ENCODE measurements around the gene SLC9A1. TPM values are rescaled to one million over a fixed set of nuclear protein-coding genes. Genes with fewer than 3 reads are reported as not detected.
"Not testable (repeated sequence)": the region's sequence is repeated elsewhere in the genome, so short reads cannot be mapped to it uniquely, and the experiment has no call there.

SLC9A1 gene
- polyA plus RNA-seq, 4 donors: 22.3 to 34.0 (median 23.3) TPM

GRCh38 chr1:27135541-27136235 is 19.2 kb downstream of the SLC9A1 start:
- no peak for DNase-seq (ENCODE audit: low read depth in 4 of 4, low spot score in 2 of 4)

GRCh38 chr1:27133991-27134390 is 20.9 kb downstream of the SLC9A1 start:
- DNase-seq (ENCODE audit: low read depth in 4 of 4, low spot score in 2 of 4): no peak

GRCh38 chr1:27133158-27133557 is 21.8 kb downstream of the SLC9A1 start:
- DNase-seq (ENCODE audit: low read depth in 4 of 4, low spot score in 2 of 4): no peak

- no peak for DNase-seq (ENCODE audit: low read depth in 4 of 4, low spot score in 2 of 4)
Observed at GRCh38 chr1:27132624-27133023, 22.3 kb downstream of the SLC9A1 start.

- DNase-seq (ENCODE audit: low read depth in 4 of 4, low spot score in 2 of 4): no peak
Observed at GRCh38 chr1:27132147-27132546, 22.8 kb downstream of the SLC9A1 start.

GRCh38 chr1:27130798-27131197 is 24.1 kb downstream of the SLC9A1 start:
- no peak for DNase-seq (ENCODE audit: low read depth in 4 of 4, low spot score in 2 of 4)

- no peak for DNase-seq (ENCODE audit: low read depth in 4 of 4, low spot score in 2 of 4)
Observed at GRCh38 chr1:27129225-27129624, 25.7 kb downstream of the SLC9A1 start.

GRCh38 chr1:27127419-27127818 is 27.5 kb downstream of the SLC9A1 start:
- DNase-seq (ENCODE audit: low read depth in 4 of 4, low spot score in 2 of 4): no peak

GRCh38 chr1:27126391-27126790 is 28.5 kb downstream of the SLC9A1 start:
- DNase-seq (ENCODE audit: low read depth in 4 of 4, low spot score in 2 of 4): no peak

- DNase-seq (ENCODE audit: low read depth in 4 of 4, low spot score in 2 of 4): not testable (repeated sequence)
Observed at GRCh38 chr1:27125125-27125524, 29.8 kb downstream of the SLC9A1 start.

GRCh38 chr1:27124405-27124804 is 30.5 kb downstream of the SLC9A1 start:
- DNase-seq (ENCODE audit: low read depth in 4 of 4, low spot score in 2 of 4): no peak

- DNase-seq (ENCODE audit: low read depth in 4 of 4, low spot score in 2 of 4): no peak
Observed at GRCh38 chr1:27122652-27123051, 32.3 kb downstream of the SLC9A1 start.

- DNase-seq (ENCODE audit: low read depth in 4 of 4, low spot score in 2 of 4): no peak
Observed at GRCh38 chr1:27120854-27121253, 34.1 kb downstream of the SLC9A1 start.

- DNase-seq (ENCODE audit: low read depth in 4 of 4, low spot score in 2 of 4): no peak
Observed at GRCh38 chr1:27118440-27118689, 36.6 kb downstream of the SLC9A1 start.

GRCh38 chr1:27117733-27118439 is 37.0 kb downstream of the SLC9A1 start:
- no peak for DNase-seq (ENCODE audit: low read depth in 4 of 4, low spot score in 2 of 4)

- DNase-seq (ENCODE audit: low read depth in 4 of 4, low spot score in 2 of 4): no peak
Observed at GRCh38 chr1:27116697-27117096, 38.2 kb downstream of the SLC9A1 start.

- DNase-seq (ENCODE audit: low read depth in 4 of 4, low spot score in 2 of 4): no peak
Observed at GRCh38 chr1:27116232-27116631, 38.7 kb downstream of the SLC9A1 start.

- DNase-seq (ENCODE audit: low read depth in 4 of 4, low spot score in 2 of 4): no peak
Observed at GRCh38 chr1:27114546-27114945, 40.4 kb downstream of the SLC9A1 start.

- no peak for DNase-seq (ENCODE audit: low read depth in 4 of 4, low spot score in 2 of 4)
Observed at GRCh38 chr1:27113861-27114260, 41.1 kb downstream of the SLC9A1 start.

- peak in 1 of 4 donors; percentile 63 for DNase-seq (ENCODE audit: low read depth in 4 of 4, low spot score in 2 of 4)
Observed at GRCh38 chr1:27111626-27112573, 43.0 kb downstream of the SLC9A1 start.

GRCh38 chr1:27109103-27109822 is 45.7 kb downstream of the SLC9A1 start:
- no peak for DNase-seq (ENCODE audit: low read depth in 4 of 4, low spot score in 2 of 4)
